Fibroblast of skin of abdomen (primary cell): ENCODE results near the gene YTHDF1.
A peak's percentile ranks its signal among the peaks of the same experiment; 100 is the strongest.
"Not testable (repeated sequence)": the region's sequence is repeated elsewhere in the genome, so short reads cannot be mapped to it uniquely, and the experiment has no call there.

ENCODE experiments used
- DNase-seq: peaks from one replicate; pipeline ENCODE4 v3.0.0-alpha.2; 2013

The YTHDF1 gene

DNA sequence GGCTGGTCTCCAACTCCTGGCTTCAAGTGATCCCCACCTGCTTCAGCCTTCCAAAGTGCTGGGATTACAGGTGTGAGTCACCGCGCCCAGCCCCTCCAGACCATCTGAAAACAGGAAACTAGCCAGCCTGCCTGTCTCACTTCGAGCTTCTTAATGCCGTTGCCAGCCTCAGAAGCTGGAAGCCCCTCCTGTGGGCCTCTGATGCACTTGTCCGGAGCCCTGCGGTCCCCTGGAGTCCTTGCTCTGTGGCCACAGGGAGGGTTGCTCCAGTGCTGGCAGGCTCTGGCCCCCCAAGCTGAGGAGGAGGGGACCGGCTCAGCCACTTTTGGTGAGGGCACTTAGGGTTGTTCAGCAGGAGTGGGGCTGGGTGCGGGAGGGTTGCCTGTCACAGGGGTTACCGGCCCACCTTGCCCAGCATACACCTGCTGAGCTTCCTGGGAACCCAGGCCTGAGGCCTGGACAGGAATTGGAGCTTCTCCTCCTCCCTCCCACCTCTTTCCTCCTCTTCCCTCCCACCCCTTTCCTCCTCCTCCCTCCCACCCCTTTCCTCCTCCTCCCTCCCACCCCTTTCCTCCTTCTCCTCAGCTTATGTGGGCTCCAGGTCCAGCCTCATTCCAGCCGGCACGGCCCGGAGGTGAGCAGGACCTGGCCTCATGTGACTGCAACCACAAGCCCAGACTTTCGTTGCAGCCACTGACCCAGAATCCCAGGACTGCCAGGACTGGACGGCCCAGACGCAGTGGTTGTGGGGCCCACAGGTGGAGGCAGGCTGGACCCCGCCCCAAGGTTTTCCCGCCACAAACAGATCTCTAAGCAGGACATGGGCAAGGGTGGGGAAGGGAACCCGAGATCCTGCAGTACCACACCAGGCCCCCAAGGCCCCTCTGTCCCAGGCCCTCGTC lies 10.4 kb upstream of the YTHDF1 start:
- DNase-seq = no peak

DNA sequence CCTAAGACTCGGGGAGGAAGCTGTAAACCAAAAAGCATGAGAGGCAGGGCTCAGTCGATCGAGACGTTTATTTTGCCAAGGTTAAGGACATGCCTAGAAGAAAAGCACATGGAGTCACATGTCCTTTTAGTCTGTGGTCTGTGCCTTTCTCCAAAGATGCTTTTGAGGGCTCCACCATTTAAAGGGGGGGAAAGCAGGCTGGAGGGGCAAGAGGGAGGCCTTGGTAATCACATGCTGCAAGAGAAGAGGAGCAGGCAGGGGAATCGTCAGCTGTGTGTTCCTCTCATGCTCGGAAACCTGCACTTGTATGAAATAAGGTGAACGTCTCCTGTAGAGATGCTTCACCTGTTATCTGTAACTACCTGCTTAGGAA lies 9.1 kb upstream of the YTHDF1 start:
- no peak for DNase-seq

DNA sequence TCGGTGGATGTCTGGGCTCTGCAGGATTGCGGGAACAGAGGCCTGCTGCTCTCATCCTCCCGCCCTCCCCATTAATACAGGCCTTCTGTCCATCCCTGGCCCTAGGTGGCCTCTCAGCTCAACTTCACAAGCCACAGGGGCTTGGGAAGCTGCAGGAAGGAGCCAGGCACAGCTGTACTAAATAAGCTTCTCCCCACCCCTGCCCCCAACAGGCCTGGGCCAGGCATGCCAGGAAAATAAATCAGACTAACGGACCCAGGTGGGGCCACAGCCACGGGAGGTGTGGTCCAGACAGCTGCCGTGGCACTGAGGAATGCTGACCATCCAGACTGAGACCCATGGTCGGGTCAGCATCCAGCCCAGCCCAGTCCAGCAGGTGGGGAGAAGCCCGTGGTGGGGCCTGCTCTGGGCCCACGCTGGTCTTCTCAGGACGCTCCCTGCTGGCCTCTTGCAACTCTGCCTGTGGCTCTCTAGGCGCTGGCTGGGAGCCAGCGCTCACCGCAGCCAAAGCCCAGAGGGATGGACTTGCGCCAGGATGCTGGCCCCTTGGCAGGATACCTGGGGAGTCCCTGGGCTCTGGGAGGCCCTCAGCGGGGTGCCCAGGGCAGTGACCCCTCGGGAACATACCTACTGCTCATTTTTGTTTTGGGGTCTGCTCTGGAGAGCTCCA lies 8.6 kb upstream of the YTHDF1 start:
- DNase-seq = peak; percentile 50

DNA sequence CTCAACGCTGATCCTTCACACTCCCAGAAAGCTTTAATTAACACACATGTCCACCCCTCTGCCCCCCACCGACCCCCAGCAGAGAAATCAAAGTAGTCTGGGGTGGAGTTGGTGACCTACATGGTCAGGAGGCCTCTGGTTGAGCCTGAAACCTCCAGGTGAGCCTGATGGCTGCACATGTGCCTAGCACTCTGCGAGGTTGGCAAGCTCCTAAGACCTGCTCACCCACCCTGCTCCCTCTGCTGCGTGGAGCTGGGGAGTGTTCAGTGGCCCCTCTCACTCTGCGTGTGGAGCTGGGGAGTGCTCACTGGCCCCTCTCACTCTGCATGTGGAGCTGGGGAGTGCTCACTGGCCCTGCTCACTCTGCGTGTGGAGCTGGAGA lies 7.9 kb upstream of the YTHDF1 start:
- no peak for DNase-seq

DNA sequence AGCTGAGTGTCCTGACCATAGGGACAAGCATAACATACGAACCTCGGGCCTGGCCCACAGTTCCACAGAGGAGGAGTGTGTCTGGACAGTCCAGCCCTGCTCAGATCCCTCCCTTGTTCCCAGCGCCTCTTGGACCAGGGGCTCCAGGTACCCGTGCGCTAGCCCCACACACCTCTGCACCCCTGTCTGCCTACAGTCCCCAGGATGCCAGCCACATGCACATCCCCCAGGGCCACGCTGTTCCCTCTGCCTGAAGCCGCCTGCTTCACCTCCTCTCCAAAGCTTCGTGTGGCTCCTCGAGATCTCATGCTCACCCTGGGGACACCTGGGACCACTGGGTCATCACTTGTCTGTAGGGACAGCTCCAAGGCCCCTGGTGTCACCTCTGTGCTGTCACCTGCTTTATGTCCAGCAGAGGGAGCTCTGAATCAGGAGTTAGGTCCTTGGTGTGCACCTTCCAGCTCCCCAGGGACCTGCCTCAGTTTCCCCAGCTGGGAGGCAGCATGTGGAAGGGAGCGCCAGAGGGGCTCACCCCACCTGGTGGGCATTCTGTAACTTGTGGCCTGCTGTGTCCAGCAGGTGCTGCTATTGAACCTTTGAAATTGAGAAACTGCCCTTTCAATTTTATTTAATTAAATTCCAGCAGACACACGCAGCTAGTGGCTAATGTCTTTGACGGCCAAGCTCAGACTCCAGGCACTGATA lies 7.3 kb upstream of the YTHDF1 start:
- peak; percentile 17 for DNase-seq

DNA sequence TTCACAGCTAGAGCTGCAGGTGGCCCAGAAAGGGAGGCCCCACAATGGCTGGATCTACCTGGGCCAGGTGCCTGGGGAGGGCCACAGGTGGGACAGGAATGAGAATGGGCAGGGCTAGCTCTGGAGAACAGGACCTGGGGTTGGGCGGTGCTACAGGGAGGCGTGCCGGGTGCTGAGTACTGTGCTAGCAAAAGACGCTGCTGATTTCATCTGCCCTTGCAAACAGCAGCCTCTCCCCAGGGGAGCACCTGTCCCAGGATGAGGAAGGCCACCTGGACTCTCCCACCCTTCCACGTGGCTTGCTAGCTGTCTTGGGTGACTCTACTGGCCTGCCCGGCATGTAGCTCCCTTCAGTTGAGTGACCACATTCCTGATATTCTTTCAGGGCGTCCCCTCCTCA lies 6.6 kb upstream of the YTHDF1 start:
- no peak for DNase-seq

DNA sequence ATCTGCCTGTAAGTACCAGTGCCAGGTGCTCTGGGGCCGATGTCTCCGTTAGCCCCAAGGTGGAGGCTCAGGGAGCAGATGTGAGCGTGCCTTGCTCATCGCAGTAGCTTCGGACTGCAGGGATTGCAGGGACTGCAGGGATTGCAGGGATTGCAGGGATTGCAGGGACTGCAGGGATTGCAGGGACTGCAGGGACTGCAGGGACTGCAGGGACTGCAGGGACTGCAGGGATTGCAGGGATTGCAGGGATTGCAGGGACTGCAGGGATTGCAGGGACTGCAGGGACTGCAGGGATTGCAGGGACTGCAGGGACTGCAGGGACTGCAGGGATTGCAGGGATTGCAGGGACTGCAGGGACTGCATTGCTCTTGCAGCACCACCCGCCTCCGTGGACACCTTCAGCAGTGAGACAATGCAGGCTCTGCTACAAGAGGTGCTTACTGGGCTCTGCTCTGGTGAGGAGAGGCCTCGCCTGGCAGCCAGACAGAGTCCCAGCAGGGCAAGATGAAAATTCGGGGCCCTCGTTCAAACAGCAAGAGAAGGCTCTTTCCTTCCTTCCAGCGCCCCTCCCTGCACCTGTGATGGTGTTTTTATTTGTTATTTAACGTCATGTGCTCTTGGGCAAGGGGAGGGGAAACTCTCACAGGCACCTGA lies 5.6 kb upstream of the YTHDF1 start:
- DNase-seq = not testable (repeated sequence)

DNA sequence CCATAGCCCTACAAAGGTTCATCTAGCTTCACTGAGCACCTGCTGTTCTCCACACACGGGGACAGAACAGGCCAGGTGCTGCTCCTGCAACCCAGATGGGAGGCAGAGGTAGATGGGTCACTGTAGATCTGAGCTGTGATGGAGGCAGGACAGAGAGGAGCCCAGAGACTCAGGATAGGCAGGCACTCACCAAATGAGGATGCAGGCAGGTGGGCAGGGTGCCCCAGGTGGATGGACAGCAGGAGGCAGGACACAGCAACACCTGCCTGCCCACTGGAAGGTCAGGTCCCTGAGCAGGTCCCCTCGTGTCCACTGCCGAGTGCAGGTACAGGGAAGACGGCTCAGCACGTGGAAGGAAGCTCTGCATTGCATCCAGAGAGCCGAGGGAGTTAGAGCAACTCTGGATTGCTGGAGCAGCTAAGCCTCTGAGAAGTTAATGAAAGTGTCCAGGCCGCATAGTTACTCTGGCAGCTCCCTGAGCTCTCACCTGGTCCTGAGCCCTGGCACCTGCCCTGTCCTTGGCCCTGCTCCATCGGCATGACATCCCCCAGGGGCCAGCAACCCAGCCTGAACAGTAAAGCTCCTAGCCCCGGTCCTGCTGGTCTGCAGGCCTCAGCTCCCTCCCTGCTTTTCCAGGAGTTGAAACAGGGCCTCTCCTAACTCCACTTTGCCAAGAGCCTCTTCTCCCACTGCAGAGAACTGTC lies 4.9 kb upstream of the YTHDF1 start:
- no peak for DNase-seq

DNA sequence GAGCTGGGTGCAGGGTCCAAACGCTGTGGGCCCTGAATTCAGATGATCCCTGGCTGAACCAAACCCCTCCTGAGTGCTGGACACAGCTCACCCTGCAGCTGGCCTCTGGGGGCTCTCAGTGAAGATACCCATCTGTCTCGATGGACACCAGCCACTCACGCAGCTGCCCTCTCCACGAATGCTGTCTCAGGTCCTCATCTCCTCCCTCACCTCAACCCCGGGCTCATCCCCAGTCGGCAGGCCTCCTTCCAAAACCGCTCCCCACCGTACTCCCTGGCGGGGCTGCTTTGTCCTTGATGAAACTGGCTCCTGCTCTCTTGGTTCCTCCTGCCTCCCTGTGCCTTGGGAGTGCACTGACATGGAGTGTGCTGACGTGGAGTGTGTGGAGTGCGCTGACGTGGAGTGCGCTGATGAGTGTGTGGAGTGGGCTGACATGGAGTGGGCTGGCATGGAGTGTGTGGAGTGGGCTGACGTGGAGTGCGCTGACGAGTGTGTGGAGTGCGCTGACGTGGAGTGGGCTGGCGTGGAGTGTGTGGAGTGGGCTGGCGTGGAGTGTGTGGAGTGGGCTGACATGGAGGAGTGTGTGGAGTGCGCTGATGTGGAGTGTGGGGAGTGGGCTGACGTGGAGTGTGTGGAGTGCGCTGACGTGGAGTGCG lies 4.1 kb upstream of the YTHDF1 start:
- no peak for DNase-seq

DNA sequence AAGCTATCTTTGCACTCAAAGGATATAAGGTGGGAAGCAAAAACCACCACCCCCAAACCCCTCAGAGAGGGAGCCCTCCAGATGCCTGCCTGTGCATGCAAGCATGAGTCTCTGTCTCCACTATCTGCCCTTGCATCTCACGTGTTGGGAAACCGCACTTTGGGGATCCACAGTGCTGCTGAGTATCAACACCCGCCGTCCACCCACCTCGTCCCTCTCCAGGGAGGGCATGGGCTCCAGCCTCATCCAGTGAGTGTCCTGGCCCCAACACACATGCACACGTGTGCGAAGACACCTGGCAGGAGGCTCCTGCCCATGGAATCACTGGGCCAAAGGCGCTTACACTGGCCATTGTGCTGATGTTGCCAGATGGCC lies 3.5 kb upstream of the YTHDF1 start:
- DNase-seq = no peak

DNA sequence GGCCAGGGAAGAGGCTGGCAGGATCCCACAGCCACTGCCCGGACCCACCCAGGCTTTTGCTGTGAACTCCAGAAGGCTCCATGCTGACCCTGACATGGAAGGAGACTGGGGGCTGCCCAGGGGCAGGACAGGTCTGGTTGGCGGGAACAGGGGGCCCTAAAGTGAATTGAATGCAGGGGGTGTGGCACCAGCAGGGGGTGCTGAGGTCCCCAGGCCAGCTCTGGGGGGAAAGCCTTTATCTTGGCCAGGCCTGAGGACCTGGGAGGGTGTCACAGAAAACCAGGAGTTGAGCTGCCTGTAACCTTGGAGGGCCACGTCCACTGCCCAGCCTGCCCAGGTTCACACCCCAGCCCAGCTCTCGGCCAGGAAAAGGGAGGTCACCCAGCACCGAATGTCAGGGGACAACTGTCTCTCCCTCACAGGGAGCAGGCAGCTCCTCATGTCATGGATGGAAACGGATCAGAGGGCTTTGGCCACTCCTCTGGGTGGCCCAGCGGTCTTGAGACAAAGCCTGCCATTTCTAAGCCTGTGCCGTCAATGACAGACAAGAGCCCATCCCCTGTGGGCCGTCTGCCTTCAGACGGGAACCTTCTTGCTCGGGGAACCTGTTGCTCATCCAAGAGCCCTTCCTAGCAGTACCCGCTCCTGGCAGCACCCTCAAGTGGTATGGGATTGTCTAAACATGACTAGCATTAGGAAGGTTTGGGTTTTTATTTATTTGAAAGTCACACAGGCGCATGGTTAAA lies 2.9 kb upstream of the YTHDF1 start:
- no peak for DNase-seq

DNA sequence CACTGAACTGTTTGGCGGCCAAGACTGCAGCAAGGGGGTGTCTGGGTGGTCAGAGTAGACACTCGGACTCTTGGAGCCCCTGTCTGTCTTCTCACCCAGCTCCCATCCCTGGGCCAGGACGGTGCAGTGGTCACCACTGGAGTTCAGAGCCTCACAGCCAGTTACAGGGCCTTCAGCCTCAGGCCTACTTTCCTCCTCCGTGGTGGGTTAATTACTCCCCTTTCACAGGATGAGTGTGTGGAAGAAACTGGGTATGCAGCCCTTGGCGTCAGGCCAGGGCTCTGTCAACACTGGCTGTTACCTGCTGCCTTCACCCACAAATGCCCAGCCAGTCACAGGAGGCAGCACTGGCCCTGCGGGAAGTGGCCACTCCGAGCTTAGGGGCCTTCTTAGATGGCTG lies 1.8 kb upstream of the YTHDF1 start:
- DNase-seq = no peak

DNA sequence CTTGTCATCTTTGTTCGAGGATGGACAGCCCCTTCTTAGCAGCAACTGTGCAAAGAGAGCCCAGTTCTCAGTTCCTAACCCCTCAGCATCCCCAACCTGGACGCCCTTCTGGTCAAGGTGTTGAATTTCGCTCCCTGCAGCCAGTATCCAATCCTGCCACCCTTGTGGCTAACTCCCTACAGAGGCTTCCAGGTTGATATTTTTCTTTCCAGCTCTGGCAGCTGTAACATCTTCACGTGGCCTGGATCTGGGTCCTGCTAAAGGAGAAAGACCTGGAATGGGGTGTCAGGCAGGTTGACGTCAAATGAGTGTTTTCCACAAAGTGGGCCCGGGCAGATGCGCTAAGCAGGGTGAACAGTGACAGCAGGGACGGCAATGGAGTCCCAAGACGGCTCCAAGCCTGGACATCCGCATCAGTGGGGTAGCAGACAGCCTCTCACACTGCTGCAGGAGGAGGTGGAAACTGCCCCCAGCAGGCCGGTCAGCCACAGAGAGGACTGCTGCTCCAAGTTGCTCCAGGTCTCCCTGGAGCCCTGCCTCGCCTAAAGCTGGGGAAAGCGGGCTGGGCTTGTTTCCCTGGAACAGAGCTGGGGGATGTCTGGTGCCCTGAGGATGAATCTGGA lies 1.0 kb upstream of the YTHDF1 start:
- no peak for DNase-seq

DNA sequence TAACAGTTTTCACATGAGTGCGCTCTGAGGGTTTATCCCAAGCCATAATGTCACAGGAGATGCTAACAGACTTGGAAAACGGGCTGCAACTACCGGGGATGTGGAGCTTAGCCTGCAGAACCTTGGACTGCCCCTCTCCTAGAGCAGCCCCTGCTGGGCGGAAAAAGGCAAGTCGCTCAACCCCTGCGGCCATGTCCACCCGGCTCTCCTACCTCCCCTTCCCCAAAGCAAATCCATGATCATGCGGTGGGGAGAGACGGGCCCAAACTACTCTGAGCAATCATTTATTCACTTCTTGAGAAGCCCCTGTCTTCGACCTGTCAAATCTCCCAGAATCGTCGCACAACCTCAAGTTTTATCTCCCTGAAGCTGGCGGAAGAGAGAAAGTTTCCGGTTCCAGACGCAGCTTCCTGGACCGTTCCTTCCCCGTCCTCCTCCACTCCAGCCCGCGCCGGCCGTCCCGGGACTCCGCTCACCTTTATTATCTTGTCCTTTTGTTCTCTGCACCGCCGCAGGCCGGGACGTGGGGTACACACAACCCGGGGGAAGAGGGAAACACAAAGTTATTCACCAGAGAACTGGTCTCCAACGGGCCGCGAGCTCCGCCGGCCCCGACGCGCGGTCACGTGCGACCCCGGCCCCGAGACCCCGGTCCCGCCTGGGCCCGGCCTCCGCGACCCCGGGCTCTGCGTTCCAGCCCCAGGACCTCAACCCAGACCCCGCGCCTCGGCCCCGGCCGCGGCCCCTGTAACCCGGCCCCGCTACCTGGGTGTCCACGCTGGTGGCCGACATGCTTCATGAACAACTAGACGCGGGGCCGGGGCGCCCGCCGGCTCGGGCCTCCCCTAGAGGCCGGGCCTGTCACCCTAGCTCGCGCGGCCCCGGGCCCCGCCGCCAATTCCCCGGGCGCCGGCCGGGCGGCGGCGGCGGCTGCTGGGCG lies 560 bp downstream of the YTHDF1 start:
- DNase-seq = peak; percentile 31

DNA sequence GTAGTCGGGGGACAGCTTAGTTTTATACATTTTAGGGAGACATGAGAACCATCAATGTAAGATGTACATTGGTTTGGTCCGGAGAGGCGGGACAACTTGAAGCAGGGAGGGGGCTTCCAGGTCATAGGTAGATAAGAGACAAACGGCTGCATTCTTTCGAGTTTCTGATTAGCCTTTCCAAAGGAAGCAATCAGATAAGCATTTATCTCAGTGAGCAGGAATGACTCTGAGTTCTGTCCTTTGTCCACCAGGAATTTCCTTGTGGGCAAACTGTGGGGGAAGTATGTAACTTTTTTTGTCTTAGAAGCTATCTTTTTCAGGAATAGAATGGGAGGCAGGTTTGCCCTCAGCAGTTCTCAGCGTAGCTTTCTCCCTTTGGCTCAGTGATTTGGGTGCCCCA lies 1.4 kb downstream of the YTHDF1 start:
- no peak for DNase-seq

DNA sequence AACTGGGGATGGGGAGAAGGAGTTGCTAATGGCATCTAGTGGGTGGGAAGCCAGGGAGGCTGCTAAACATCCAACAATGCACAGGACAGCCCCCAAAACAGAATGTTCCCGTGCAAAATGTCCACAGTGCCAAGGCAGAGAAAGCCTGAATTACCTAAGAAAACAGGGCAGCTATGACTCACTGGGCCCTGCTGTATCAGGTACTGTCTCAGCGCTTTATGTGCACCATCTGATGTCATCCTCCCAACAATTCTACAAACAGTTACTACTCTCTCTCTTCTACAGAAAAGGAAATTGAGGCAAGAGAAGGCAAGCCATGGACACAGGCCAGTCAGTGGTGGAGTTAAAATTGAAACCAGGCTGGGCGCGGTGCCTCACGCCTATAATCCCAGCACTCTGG lies 3.1 kb downstream of the YTHDF1 start:
- DNase-seq = no peak

DNA sequence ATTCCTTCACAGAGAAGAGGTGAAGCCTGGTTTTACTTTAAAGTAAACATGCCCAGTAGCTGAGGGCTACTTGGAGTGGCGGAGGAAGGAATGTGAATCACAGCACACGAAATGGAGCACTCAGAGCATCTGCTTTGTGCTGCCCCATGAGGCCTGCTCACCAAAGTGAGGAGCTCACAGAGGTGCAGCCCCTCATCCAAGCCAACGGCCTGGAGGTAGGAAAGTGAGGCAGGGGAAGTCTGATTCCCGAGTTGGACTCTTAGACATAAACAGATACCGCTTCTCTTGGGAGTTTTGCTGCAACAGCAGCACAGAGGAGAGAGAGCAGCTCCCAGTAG lies 3.6 kb downstream of the YTHDF1 start:
- DNase-seq = no peak

DNA sequence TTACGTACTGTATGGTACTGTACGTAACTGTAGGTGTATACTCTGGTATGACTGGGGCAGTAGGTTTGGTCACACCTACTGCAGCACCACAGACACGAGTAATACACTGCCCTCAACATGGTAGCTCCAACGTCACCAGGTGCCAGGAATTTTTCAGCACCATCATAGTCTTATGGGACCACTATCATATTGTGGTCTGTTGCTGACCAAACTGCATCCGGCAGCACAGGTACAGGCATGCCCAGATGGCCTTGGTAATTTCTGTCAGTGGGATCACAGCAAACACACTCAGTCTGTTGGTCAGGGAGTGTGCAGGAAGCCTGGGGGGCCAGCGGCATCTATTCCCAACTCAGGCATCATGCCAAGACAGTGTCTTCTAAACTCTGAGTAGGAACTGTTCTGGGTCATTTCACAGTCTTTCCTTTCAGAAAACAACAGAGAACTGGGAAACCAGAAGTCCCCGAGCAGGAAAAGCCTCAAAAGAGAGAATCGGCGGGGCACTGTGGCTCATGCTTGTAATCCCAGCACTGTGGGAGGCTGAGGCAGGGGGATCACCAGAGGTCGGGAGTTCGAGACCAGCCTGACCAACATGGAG lies 5.8 kb downstream of the YTHDF1 start:
- DNase-seq = no peak

DNA sequence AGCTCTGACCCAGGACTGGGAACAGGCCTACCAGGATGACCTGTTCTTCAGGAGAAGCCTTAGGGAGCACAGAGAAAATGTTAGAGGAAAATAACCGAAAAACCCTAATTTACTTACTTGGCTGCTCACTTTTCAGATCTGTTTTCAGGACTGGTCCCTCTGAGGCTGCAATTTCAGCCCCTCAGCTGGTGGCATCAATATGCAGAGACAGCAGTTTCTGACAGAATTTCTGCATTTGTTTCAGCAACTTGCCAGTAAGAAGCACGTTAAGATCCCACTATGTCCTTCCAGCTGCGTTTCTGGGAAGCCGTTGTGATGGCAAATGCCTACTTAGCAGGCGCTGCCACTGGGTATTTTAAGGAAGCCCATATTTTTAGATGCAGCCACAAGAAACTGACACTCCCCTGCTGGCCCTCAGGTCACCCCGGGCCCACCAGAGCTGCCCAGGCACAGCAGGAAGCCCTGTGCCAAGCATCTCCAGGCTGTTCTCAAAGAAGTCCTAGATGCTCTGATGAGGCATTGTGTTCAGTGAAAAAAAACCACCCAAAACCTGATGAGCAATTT lies 7.5 kb downstream of the YTHDF1 start:
- no peak for DNase-seq
